GM10847 (cell line): ENCODE data around the gene CCR5.

Experiments used
- POLR2A ChIP-seq: IDR thresholded peaks from 2 replicates; pipeline ENCODE4 v1.6.1; 2011; ENCODE audit not compliant: insufficient read length; ENCODE audit errors: extremely low read depth

The CCR5 gene

DNA sequence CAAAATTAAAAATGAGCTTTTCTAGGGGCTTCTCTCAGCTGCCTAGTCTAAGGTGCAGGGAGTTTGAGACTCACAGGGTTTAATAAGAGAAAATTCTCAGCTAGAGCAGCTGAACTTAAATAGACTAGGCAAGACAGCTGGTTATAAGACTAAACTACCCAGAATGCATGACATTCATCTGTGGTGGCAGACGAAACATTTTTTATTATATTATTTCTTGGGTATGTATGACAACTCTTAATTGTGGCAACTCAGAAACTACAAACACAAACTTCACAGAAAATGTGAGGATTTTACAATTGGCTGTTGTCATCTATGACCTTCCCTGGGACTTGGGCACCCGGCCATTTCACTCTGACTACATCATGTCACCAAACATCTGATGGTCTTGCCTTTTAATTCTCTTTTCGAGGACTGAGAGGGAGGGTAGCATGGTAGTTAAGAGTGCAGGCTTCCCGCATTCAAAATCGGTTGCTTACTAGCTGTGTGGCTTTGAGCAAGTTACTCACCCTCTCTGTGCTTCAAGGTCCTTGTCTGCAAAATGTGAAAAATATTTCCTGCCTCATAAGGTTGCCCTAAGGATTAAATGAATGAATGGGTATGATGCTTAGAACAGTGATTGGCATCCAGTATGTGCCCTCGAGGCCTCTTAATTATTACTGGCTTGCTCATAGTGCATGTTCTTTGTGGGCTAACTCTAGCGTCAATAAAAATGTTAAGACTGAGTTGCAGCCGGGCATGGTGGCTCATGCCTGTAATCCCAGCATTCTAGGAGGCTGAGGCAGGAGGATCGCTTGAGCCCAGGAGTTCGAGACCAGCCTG, 984 bp downstream of the CCR5 start:
- no peak for TF ChIP-seq POLR2A

DNA sequence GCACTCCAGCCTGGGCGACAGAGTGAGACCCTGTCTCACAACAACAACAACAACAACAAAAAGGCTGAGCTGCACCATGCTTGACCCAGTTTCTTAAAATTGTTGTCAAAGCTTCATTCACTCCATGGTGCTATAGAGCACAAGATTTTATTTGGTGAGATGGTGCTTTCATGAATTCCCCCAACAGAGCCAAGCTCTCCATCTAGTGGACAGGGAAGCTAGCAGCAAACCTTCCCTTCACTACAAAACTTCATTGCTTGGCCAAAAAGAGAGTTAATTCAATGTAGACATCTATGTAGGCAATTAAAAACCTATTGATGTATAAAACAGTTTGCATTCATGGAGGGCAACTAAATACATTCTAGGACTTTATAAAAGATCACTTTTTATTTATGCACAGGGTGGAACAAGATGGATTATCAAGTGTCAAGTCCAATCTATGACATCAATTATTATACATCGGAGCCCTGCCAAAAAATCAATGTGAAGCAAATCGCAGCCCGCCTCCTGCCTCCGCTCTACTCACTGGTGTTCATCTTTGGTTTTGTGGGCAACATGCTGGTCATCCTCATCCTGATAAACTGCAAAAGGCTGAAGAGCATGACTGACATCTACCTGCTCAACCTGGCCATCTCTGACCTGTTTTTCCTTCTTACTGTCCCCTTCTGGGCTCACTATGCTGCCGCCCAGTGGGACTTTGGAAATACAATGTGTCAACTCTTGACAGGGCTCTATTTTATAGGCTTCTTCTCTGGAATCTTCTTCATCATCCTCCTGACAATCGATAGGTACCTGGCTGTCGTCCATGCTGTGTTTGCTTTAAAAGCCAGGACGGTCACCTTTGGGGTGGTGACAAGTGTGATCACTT, 2.0 kb downstream of the CCR5 start:
- no peak for TF ChIP-seq POLR2A

DNA sequence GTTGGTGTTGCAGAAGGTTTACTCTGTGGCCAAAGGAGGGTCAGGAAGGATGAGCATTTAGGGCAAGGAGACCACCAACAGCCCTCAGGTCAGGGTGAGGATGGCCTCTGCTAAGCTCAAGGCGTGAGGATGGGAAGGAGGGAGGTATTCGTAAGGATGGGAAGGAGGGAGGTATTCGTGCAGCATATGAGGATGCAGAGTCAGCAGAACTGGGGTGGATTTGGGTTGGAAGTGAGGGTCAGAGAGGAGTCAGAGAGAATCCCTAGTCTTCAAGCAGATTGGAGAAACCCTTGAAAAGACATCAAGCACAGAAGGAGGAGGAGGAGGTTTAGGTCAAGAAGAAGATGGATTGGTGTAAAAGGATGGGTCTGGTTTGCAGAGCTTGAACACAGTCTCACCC, 4.0 kb downstream of the CCR5 start:
- no peak for TF ChIP-seq POLR2A

DNA sequence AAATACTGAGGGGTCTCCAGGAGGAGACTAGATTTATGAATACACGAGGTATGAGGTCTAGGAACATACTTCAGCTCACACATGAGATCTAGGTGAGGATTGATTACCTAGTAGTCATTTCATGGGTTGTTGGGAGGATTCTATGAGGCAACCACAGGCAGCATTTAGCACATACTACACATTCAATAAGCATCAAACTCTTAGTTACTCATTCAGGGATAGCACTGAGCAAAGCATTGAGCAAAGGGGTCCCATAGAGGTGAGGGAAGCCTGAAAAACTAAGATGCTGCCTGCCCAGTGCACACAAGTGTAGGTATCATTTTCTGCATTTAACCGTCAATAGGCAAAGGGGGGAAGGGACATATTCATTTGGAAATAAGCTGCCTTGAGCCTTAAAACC, 4.5 kb downstream of the CCR5 start:
- no peak for TF ChIP-seq POLR2A

DNA sequence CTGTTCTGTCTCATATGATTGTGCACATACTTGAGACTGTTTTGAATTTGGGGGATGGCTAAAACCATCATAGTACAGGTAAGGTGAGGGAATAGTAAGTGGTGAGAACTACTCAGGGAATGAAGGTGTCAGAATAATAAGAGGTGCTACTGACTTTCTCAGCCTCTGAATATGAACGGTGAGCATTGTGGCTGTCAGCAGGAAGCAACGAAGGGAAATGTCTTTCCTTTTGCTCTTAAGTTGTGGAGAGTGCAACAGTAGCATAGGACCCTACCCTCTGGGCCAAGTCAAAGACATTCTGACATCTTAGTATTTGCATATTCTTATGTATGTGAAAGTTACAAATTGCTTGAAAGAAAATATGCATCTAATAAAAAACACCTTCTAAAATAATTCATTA, 5.1 kb downstream of the CCR5 start:
- no peak for TF ChIP-seq POLR2A

DNA sequence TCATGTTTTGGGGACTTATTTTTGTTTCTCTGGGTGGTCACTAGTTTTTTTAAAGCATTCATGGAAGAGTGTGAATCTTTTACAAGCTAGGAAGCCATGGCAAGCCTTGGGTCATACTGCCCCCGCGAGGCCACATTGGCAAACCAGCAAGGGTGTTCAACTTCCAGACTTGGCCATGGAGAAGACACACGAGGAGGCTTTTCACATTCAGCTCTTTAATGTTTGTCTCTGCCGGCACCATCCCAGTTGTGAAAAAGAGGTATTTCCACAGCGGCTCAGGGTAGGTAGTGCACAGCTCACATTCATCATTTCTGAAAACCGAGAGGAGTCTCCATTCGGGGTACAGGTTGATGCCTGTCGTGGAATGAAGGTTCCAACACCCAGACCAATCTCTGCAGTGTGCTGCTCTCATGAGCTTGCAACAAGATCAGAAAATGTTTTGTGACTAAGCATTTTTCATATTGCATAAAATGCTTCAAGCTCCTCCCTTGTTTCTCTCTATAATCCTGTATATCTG, 7.7 kb downstream of the CCR5 start:
- no peak for TF ChIP-seq POLR2A

DNA sequence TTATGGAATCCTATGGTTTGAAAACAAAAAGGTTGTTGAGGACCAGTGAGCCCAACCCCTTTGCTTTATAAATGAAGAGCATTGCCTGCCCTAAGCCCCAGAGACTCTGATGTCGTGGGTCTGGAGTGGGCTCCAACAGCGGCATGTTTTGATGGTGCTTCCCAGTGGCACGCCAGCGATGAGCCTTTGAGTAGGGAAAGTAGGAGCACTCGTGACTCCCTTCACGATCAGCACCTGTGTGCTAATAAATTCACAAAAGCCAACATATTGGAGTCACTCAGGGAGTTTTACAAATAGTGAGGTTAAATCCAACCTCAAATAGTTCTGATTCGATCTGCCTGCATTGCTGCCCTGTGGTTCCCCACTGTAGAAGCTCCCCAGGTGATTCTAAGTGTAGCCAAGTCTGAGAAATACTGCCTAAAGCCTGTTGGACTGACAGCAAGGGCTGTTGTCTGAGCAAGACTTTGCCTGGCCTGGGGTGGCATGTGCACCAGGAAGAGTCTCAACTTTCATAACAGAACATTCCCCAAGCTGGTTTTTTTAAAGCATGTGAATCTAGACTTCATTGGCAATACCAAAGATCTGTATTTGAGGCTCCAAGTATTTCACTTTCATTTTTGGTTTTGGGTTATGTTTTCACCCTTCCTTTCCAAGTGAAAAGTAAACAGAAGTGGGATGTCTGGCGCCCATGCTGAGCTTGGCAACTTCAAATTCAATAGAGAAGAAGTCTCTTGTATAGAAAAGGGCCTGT, 9.9 kb downstream of the CCR5 start:
- TF ChIP-seq POLR2A, result no peak

DNA sequence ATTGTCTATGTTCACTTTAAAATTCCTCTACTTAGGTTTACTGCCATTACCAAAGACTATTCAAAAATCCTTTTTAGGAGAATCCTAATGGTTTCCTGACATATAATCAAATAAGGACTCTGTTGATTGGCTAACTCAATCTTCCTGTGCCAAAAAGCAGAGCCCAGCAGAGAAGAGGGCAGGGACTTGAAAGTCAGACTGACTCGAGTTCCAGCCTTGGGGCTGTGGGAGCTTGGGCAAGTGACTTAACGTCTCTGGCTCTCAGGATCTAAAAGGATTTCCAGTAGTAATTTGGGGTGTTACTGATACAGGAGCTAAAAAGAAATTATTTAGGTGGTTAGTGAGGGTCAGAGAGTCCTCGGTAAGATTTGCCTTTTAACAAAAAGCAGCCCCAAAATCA, 10.9 kb downstream of the CCR5 start:
- no peak for TF ChIP-seq POLR2A

DNA sequence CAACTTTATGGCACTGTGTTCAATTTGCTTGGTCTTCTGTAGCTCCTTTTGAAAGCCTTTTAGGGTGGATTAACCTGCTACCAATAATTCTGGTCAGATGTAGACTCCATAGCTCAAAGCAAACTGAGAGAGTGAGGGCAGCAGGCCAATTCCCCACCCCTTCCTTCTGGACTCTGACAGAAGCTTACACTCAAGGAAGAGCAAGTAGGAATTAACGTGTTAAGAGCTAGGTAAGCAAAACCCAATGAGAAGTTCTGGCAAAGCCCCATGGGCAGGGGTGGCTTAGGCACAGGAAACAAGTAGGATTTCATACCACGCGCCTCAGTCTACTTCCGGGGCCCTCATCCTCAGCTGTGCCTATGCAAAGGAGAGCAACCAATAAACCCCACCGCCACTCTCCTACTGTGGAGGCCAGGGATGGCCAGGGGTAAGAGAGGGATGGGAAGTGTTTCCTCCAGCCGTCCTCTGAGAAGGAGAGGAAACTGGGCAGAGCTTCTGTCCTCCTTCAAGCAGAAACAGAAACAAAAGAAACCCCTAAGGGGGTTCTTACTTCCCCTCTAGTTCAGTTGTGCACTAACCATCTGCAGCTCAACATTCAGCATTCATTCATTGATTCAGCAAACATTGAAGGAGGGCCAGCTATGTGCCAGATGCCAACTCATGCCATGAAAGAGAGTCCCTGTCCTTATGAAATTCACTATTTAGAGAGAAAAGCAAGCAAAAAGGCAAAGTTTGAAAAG, 12.6 kb downstream of the CCR5 start:
- TF ChIP-seq POLR2A, result no peak

DNA sequence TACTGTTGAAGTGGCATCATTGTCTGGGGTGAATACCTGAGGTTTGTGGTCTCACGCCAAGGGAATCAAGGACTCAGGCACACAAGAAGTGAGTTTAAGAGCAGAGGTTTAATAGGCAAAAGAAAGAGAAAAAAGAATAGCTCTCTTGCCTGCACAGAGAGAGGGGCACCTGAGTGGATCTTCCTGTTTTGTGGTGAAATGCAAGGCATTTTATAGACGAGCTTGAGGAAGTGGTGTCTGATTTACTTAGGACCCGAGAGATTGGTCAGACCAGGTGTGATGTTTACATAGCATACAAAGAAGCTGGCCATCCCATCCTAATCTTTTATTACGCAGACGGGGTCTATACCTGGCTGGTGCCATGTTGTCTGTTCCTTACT, 13.2 kb downstream of the CCR5 start:
- TF ChIP-seq POLR2A, result no peak

DNA sequence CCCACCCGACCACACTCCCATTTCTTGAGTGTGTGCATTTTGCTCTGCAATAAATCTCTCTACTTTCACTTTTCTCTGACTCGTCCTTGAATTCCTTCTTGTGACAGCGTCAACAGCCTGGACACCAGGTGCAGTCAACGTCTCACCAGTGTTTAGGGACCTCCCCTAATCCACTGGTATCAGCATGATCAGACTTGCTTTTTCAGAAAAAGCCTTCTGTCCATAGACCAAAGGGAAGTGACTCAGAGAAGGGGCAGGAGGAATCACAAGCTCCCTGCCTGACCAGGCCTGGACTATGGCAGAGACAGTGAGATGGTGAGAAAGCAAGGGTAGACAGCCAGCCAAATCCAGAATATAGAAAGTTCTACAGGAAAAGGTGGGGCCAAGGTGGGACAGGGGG, 15.5 kb downstream of the CCR5 start:
- no peak for TF ChIP-seq POLR2A

DNA sequence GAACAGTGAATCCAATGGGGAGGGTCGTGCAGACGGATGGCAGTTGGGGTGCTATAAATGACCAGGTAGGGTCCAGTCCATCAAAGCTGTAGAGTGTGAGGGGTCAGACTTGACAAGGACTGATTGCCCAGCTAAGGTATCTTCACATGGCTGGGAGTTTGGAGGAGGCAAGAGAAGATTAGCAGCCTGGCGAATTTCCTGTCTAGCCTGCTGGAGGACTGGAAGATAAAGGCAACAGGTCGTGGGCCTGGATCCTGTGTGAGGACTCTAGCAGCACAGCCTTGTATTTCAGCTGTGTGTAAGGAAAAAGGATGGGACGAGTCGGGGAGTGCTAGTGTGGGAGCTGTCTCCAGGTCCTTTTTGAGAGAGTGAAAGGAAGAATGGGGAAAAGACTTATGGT, 18.6 kb downstream of the CCR5 start:
- TF ChIP-seq POLR2A, result no peak

DNA sequence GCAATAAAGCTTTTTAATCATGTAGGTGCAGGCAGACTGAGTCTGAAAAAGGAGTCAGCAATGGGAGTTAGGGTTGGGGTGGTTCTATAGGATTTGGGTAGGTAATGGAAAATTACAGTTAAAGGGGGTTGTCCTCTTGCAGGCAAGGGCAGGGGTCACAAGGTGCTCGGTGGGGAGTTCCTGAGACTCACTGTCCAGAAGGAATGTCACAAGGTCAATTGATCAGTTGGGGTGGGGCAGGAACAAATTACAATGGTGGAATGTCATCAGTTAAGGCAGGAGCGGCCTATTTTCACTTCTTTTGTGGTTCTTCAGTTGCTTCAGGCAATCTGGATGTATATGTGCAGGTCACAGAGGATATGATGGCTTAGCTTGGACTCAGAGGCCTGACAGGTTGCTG, 22.3 kb downstream of the CCR5 start:
- TF ChIP-seq POLR2A, result no peak

DNA sequence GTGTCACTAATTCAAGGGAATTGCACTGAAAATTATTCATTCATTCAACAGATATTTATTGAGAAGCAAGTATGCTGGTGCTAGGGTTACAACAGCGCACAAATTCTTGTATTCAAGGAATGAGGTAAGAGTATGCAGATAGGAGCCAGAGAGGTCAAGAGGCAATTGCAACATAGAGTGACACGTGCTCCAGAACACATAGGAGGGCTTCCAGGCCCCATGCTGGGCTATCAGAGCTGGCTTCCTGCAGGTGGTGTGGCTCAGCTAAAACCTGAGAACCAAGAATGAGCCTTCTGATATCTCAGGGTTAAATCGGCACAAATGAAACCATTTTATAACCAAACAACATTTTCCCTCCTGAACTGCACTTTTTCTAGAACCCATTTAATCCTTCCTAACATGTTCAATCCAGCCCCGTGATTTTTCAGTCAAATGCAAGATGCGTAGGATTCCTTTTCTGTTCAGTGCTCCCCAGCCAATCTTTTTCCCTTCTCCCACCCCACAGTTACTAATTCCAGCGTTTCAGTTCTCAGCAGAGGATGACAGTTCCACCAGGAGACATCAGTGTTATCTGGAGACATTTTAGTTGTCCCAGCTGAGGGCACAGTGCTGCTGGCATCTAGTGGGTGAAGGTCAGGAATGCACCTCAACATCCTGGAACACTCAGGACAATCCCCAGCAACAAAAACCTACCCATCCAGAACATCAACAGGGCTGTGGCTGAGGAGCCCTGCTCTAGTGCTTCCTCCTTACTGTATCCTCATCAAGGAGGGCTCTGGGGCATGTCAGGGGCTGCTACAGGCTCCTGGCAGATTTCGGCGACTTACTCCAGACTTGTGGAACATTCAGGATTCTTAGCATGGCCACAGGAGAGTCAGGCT, 23.0 kb downstream of the CCR5 start:
- no peak for TF ChIP-seq POLR2A

DNA sequence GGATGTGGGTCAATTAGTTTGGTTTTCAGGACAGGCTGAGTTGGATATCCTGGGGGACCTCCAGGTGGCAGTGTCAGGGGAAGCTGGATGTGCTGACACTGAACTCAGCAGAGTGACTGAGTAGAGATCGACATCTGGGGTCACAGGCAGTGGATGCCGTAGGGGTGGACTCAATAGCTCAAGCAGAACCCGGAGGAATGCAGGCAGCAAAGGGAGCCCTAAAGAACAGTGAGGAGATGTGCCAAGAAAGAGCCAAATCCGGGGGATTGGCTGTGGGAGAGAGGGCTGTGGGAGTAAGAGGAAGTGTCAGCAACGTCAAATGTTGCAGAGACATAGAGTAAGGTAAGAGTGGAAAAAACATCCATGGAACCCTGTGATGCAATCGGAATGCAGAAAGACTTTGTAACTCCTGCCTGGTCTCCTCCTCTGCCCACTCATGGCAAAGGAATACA, 24.5 kb downstream of the CCR5 start:
- TF ChIP-seq POLR2A, result no peak
